Progenitor cell of endocrine pancreas (in vitro differentiated cells): ENCODE results near the gene ARHGAP20. TPM values are rescaled to one million over a fixed set of nuclear protein-coding genes. Genes with fewer than 3 reads are reported as not detected.

Experiments used
- DNase-seq: peaks from one replicate; pipeline ENCODE4 v3.0.0; 2021; ENCODE audit warnings: low spot score; ENCODE audit not compliant: unreplicated experiment
- H3K27ac Mint-ChIP-seq: 2 replicates; pipeline ENCODE4 v1.8.0; 2021; ENCODE audit warnings: mild to moderate bottlenecking, moderate library complexity, mixed read lengths
- H3K27me3 Mint-ChIP-seq: 2 replicates; pipeline ENCODE4 v1.8.0; 2021; ENCODE audit warnings: mixed read lengths
- H3K36me3 Mint-ChIP-seq: 2 replicates; pipeline ENCODE4 v1.8.0; 2022; ENCODE audit warnings: mixed read lengths; ENCODE audit not compliant: insufficient read depth
- H3K4me1 Mint-ChIP-seq: 2 replicates; pipeline ENCODE4 v1.8.0; 2021; ENCODE audit warnings: low read depth, mixed read lengths
- H3K4me3 Mint-ChIP-seq: 2 replicates; pipeline ENCODE4 v1.8.0; 2021; ENCODE audit warnings: low read depth, mild to moderate bottlenecking, moderate library complexity, mixed read lengths
- H3K9me3 Mint-ChIP-seq: 2 replicates; pipeline ENCODE4 v1.8.0; 2021; ENCODE audit warnings: low read depth, mixed read lengths
- CTCF ChIP-seq: fragments of 200-600 bp; sonication (generic); IDR thresholded peaks from one replicate; pipeline ENCODE4 v1.5.0; 2021; ENCODE audit warnings: antibody characterized with exemption, mild to moderate bottlenecking; ENCODE audit not compliant: unreplicated experiment
- total RNA-seq: library from RNA; stranded (reverse); gene quantifications from 2 replicates; pipeline ENCODE4 v1.2.1, GENCODE V29; 2021

Gene ARHGAP20
- total RNA-seq, 1 donor from 2014 or later: 0.14 TPM

GRCh38 chr11:110711448-110711775, 825 bp downstream of the ARHGAP20 start:
- Mint-ChIP-seq H3K27ac (no peak overlapping the region), H3K9me3 (no peaks in the 10 kb centered on the region), H3K4me1 (peaks cover 6% of the 10 kb centered on the region), H3K36me3 (no peaks in the 10 kb centered on the region), H3K27me3 (peaks cover 73% of the 10 kb centered on the region), H3K4me3 (peak overlapping the region; percentile 63)
- no peak for TF ChIP-seq CTCF
- DNase-seq: no peak

DNA sequence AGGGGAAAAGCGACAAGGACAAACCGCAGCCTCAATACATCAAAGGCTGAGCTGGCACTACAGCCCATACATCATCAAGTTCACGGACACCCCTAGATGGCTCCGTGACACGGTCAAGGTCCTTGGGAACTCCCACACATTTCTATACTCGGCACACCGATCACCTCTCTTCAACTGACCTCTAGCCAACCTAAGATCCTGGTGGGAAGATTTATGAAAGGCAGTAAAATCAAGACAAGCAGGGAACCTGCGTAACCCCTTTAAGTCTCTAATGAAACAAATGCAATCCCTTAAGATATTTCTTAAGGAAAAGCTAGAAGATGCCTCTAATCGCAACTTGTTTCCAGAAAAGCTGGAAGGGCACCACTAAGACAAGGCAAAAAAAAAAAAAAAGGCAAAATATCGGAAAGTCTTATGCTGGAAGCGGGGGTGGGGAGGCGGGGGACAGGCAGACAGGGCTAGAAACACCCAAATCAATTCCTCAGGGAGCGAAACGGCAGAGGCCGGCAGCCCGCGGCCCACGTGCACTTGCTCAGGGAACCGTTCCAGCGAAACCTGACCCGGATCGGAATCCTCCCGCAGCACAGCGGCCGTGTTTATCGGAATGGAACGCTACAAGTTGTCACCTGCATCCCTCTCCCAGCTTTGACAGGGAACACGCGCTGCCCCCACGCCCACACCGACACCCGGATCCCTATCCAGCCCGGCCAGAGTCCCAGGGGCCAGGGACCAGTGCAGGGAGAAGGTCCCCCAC, 1.4 kb downstream of the ARHGAP20 start:
- Mint-ChIP-seq H3K4me1 (peaks cover 6% of the 10 kb centered on the region), H3K36me3 (no peaks in the 10 kb centered on the region), H3K9me3 (no peaks in the 10 kb centered on the region), H3K27me3 (peaks cover 74% of the 10 kb centered on the region), H3K4me3 (peak overlapping the region; percentile 66), H3K27ac (no peak overlapping the region)
- DNase-seq: peak; percentile 14
- no peak for TF ChIP-seq CTCF

DNA sequence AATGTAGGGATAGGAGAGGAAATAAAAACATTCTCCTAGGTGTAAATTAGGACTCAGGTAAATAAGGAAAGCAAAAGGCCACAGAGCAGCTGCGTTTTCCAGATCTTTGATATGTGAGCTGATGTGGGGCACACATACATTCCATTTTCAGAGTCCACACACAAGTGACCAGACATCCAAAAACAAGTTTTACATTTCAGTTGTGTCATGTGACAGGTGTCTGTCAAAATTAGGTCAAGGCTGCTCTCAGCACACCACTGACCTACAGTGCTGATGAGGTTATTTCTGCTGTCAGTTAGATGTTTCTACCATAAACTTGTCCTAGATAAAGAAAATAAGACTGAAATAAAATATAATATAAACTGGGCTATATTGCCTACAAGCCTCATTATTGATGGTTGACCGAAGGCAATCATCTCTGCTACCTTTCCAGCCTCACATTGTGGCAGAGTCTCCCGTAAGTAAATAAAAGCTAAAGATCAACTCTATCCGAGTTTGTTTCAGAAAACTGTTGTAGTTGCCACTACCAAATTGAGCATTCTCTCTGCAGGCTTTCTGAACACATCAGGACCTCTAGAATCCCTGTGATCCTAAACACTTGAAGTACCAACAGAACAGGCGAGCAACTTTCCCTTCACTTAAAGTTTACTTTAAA, 7.9 kb downstream of the ARHGAP20 start:
- DNase-seq: no peak
- Mint-ChIP-seq H3K36me3 (no peaks in the 10 kb centered on the region), H3K4me1 (no peaks in the 10 kb centered on the region), H3K27ac (no peak overlapping the region), H3K27me3 (peaks cover 24% of the 10 kb centered on the region), H3K4me3 (no peak overlapping the region), H3K9me3 (peaks cover 3% of the 10 kb centered on the region)
- TF ChIP-seq CTCF: no peak

DNA sequence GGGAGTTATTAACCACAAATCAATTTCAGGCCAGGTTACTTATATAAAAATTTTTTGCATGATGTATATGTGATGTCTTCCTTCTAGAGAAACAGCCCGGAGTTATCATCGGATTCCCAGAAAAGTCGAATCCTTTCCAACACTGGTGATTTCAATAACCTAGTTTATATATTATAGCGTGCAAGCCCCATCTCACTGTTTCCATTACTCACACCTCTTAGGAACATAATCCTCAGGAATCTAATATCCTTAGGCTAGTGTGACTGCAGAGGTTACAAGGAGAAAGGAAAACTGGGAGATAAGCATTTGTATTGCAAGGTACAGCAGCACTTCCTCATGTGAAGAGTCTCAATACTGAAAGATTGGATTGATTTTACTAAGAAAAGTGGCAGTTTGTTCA, 20.3 kb downstream of the ARHGAP20 start:
- no peak overlapping the region for H3K4me3 Mint-ChIP-seq
- no peak for TF ChIP-seq CTCF
- no peak overlapping the region for H3K27ac Mint-ChIP-seq
- no peaks in the 10 kb centered on the region for H3K9me3 Mint-ChIP-seq
- no peaks in the 10 kb centered on the region for H3K36me3 Mint-ChIP-seq
- peaks cover 5% of the 10 kb centered on the region for H3K4me1 Mint-ChIP-seq
- no peak for DNase-seq
- peaks cover 11% of the 10 kb centered on the region for H3K27me3 Mint-ChIP-seq

DNA sequence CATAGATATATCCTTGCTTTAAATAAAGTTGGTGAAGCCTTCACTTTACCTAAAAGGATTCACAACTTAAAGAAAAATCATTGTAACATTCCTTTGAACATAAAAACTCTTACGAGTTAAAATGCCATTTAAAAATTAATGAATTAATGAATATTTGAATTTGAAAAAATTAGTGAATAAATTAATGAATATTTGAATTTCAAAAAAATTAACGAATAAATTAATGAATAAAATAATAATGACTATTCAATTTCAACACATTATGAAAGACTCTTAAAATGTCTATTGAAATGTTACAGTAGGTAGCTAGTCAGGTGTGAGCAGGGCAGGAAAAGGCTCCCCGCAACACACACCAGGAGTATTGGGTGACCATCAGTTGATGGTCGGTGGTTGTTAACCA, 22.9 kb downstream of the ARHGAP20 start:
- H3K4me3 Mint-ChIP-seq: no peak overlapping the region
- no peaks in the 10 kb centered on the region for H3K36me3 Mint-ChIP-seq
- no peaks in the 10 kb centered on the region for H3K4me1 Mint-ChIP-seq
- H3K27me3 Mint-ChIP-seq: peaks cover 11% of the 10 kb centered on the region
- H3K27ac Mint-ChIP-seq: no peak overlapping the region
- TF ChIP-seq CTCF: no peak
- no peaks in the 10 kb centered on the region for H3K9me3 Mint-ChIP-seq
- no peak for DNase-seq
